Right lobe of liver (tissue), 4 donors: Measurements from ENCODE around the gene ATXN7L2.

Experiments used
- POLR2A ChIP-seq: fragments of 450-650 bp; IDR thresholded peaks from one replicate; pipeline ENCODE4 v1.6.1; 2017; ENCODE audit warnings: antibody characterized with exemption, mild to moderate bottlenecking
- TF ChIP-seq, protein P1 (sequence below), 4 donors: fragments of 200-600 bp in 3 of 4; fragments of 450-650 bp in 1 of 4; IDR thresholded peaks; one replicate each; pipeline versions ENCODE4 v1.5.1 to v1.8.0; 2016 to 2022; ENCODE audit warnings: antibody characterized with exemption in 4 of 4, mild to moderate bottlenecking in 2 of 4
- donor health status: DM: no; HTN: no; CAD: no.
- donor health status: DM: no; HTN: no; CAD: no.
- donor health status: DM: no; HTN: yes; CAD: no.

DNA sequence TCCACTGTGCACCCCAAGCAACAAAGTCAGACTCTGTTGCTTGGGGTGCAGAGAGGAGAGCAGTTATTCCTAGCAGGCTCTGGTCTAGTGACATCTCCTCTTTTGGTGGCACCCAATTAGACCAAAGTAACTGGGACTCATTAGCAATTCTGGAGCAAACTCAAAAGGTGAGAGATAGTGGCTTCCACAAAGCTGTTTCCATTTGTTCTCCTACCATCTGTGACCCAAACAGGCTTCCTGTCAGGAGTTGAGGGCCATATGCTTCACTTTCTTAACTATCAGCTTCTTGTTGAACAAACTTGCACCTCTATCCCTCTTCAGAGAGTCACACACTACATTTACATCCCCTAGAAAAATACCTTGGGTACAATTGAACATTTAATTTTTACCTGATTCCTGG lies 1.5 kb upstream of the ATXN7L2 start:
- TF ChIP-seq, protein P1, sequence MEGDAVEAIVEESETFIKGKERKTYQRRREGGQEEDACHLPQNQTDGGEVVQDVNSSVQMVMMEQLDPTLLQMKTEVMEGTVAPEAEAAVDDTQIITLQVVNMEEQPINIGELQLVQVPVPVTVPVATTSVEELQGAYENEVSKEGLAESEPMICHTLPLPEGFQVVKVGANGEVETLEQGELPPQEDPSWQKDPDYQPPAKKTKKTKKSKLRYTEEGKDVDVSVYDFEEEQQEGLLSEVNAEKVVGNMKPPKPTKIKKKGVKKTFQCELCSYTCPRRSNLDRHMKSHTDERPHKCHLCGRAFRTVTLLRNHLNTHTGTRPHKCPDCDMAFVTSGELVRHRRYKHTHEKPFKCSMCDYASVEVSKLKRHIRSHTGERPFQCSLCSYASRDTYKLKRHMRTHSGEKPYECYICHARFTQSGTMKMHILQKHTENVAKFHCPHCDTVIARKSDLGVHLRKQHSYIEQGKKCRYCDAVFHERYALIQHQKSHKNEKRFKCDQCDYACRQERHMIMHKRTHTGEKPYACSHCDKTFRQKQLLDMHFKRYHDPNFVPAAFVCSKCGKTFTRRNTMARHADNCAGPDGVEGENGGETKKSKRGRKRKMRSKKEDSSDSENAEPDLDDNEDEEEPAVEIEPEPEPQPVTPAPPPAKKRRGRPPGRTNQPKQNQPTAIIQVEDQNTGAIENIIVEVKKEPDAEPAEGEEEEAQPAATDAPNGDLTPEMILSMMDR (IDR thresholded peaks at IDR 0.05): no peak
- no peak for TF ChIP-seq POLR2A
